ENCODE data around the gene HAUS7. TPM values are rescaled to one million over a fixed set of nuclear protein-coding genes. Genes with fewer than 3 reads are reported as not detected.

HAUS7 gene
- total and polyA plus RNA-seq, 2 of the 8 experiments (the other 6 are each of a cell fraction or from before 2014, with no cell fraction given), result 45.4 to 54.0 TPM

DNA sequence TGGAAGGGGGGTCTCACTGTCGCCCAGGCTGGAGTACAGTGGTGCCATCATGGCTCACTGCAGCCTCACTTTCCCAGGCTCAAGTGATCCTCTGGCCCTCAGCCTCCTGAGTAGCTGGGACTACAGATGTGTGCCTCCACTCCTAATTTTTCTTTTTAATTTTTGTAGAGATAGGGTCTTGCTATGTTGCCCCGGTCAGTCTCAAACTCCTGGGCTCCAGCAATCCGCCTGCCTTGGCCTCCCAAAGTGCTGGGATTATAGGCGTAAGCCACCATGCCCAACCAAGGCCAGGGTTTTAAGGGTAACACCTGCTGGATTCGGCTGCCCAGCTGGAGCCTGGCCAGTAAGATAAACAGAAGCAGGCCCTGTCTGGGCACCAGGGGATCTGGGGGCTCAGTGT lies 27.9 kb downstream of the HAUS7 start:
- Histone ChIP-seq H3K23me2 (ENCODE audit: low read depth, low read length) (no peaks in the 10 kb centered on the region), H2BK20ac (ENCODE audit: low read length) (no peak overlapping the region), H3K23ac (ENCODE audit: insufficient read length) (no peak overlapping the region), H3K36me3 (ENCODE audit: control insufficient read depth in 2 of 4, insufficient read depth in 4 of 4, low read length in 3 of 4) (no peaks in the 10 kb centered on the region), H3K4me3 (ENCODE audit: extremely low read depth in 1 of 4, insufficient read depth in 2 of 4, low read depth in 3 of 4, low read length in 4 of 4) (no peak overlapping the region), H2BK5ac (ENCODE audit: low read depth, low read length) (no peak overlapping the region), H4K5ac (ENCODE audit: insufficient read length, low read depth, low read length) (no peak overlapping the region), H4K20me1 (replicated peaks in 1 of 2; ENCODE audit: control insufficient read depth in 1 of 2, insufficient read depth in 2 of 2, low read length in 2 of 2) (no peaks in the 10 kb centered on the region), H3K4ac (replicated peaks; ENCODE audit: insufficient read length, low read depth, low read length) (no peak overlapping the region), H3K4me2 (ENCODE audit: insufficient read depth in 1 of 2, low read depth in 2 of 2, low read length in 2 of 2) (no peak overlapping the region), H2AK5ac (ENCODE audit: low read depth, low read length) (no peak overlapping the region), H3K79me2 (ENCODE audit: control insufficient read depth in 1 of 2, insufficient read depth in 2 of 2, low read length in 2 of 2) (no peaks in the 10 kb centered on the region), H4K8ac (ENCODE audit: extremely low read depth, insufficient read depth, low read length) (no peak overlapping the region), H3K56ac (replicated peaks; ENCODE audit: insufficient read length, low read depth, low read length) (no peak overlapping the region), H2BK15ac (ENCODE audit: low read length) (no peak overlapping the region), H2BK120ac (replicated peaks; ENCODE audit: low read depth, low read length) (no peak overlapping the region), H3K4me1 (replicated peaks in 1 of 4; ENCODE audit: control insufficient read depth in 3 of 4, insufficient read depth in 4 of 4, low read length in 3 of 4) (no peaks in the 10 kb centered on the region), H3K79me1 (ENCODE audit: low read depth, low read length) (no peaks in the 10 kb centered on the region), H3K14ac (ENCODE audit: insufficient read length) (no peak overlapping the region), H3K9me3 (ENCODE audit: insufficient read depth in 2 of 2, low read depth in 1 of 2, low read length in 1 of 2) (no peaks in the 10 kb centered on the region), H3K9ac (replicated peaks in 1 of 4; ENCODE audit: extremely low read depth in 1 of 4, low read depth in 3 of 4, low read length in 3 of 4) (no peak overlapping the region), H3K27me3 (replicated peaks in 1 of 4; ENCODE audit: control insufficient read depth in 3 of 4, extremely low read depth in 1 of 4, insufficient read depth in 3 of 4, low read length in 3 of 4) (no peaks in the 10 kb centered on the region), H3K27ac (ENCODE audit: low read depth, low read length) (no peak overlapping the region), H2BK12ac (ENCODE audit: low read depth, low read length) (no peak overlapping the region), H3K18ac (ENCODE audit: extremely low read depth, low read length) (no peak overlapping the region), H2AFZ (ENCODE audit: low read length) (no peak overlapping the region), H4K91ac (replicated peaks; ENCODE audit: insufficient read length, low read length) (no peak overlapping the region)
- WGBS, 2 experiments (ENCODE audit: extremely low coverage in 1 of 2, insufficient coverage in 1 of 2, insufficient read length in 1 of 2, insufficient replicate concordance in 2 of 2, low coverage in 1 of 2, low lambda C conversion rate in 2 of 2, missing lambda C conversion rate in 1 of 2), result 83% methylated on average over 4 of the region's 5 CpGs; no CpG with 5 or more reads in 1 of the 2 experiments
- no peak for FAIRE-seq
- TF ChIP-seq POLR2AphosphoS5 (IDR thresholded peaks at IDR 0.05; ENCODE audit: low read depth, low read length) (no peak), FOSL1 (IDR thresholded peaks at IDR 0.05; ENCODE audit: insufficient read depth, low read depth, low read length) (no peak), GABPA (IDR thresholded peaks at IDR 0.05; ENCODE audit: borderline replicate concordance, insufficient read depth, low read length) (no peak), NANOG (IDR thresholded peaks at IDR 0.05; ENCODE audit: insufficient read depth, low read depth, low read length, poor library complexity, severe bottlenecking) (no peak)
- TF ChIP-seq, protein P1, sequence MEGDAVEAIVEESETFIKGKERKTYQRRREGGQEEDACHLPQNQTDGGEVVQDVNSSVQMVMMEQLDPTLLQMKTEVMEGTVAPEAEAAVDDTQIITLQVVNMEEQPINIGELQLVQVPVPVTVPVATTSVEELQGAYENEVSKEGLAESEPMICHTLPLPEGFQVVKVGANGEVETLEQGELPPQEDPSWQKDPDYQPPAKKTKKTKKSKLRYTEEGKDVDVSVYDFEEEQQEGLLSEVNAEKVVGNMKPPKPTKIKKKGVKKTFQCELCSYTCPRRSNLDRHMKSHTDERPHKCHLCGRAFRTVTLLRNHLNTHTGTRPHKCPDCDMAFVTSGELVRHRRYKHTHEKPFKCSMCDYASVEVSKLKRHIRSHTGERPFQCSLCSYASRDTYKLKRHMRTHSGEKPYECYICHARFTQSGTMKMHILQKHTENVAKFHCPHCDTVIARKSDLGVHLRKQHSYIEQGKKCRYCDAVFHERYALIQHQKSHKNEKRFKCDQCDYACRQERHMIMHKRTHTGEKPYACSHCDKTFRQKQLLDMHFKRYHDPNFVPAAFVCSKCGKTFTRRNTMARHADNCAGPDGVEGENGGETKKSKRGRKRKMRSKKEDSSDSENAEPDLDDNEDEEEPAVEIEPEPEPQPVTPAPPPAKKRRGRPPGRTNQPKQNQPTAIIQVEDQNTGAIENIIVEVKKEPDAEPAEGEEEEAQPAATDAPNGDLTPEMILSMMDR (IDR thresholded peaks at IDR 0.05; ENCODE audit: control extremely low read depth in 1 of 3, insufficient read depth in 1 of 3, low read depth in 1 of 3, low read length in 3 of 3), result no peak
- TF ChIP-seq, protein P2, sequence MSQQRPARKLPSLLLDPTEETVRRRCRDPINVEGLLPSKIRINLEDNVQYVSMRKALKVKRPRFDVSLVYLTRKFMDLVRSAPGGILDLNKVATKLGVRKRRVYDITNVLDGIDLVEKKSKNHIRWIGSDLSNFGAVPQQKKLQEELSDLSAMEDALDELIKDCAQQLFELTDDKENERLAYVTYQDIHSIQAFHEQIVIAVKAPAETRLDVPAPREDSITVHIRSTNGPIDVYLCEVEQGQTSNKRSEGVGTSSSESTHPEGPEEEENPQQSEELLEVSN (IDR thresholded peaks at IDR 0.05), result no peak
- no peak for DNase-seq (ENCODE audit: low read depth in 1 of 2, low spot score in 2 of 2)
- POLR2A ChIA-PET (ENCODE audit: partially characterized antibody), result no interaction called here
- CTCF ChIA-PET (ENCODE audit: partially characterized antibody), result interaction anchor here (1.5 kb wide), 1 partner anchor 78 kb away, joined by 3 read pairs; no protein-coding TSS in a partner anchor
